HEK293 (cell line): ENCODE results near the gene RAB23.
A peak's percentile ranks its signal among the peaks of the same experiment; 100 is the strongest.

Source experiments
- CTCF ChIA-PET: fragments of 350-600 bp; formaldehyde crosslinking; extraction: SDS; loops from one replicate; lab custom pipeline; 2021; ENCODE audit warnings: antibody characterized with exemption; lab: Yijun Ruan, JAX
- POLR2A ChIA-PET: fragments of 300-600 bp; formaldehyde crosslinking; extraction: SDS; loops from one replicate; lab custom pipeline; 2020; ENCODE audit warnings: antibody characterized with exemption, inconsistent platforms; lab: Yijun Ruan, JAX
- H3K27ac ChIP-seq: fragments of 200-500 bp; sonication (Bioruptor generic); 2 replicates; pipeline ENCODE4 v1.5.1; 2014; ENCODE audit warnings: low read depth, low read length, control low read depth, inconsistent platforms; ENCODE audit errors: extremely low read depth
- H3K36me3 ChIP-seq, 2 experiments: fragments of 200-500 bp in 1 of 2; sonication (Bioruptor generic) in 1 of 2; 1 replicate in 1 of 2; 2 replicates in 1 of 2; pipeline ENCODE4 v1.5.1; 2014 to 2017; ENCODE audit warnings: inconsistent platforms in 2 of 2, low read length in 2 of 2; ENCODE audit not compliant: control insufficient read depth in 2 of 2, insufficient read depth in 1 of 2
- H3K4me1 ChIP-seq: fragments of 200-500 bp; sonication (Bioruptor generic); 2 replicates; pipeline ENCODE4 v1.5.1; 2014; ENCODE audit warnings: mild to moderate bottlenecking, low read length, inconsistent platforms; ENCODE audit not compliant: control insufficient read depth, insufficient read depth
- H3K4me3 ChIP-seq: 2 replicates; pipeline ENCODE4 v1.5.1; 2011; ENCODE audit warnings: low read depth, mild to moderate bottlenecking, control low read depth, low read length, moderate library complexity
- H3K9me3 ChIP-seq: fragments of 200-500 bp; sonication (Bioruptor generic); 2 replicates; pipeline ENCODE4 v1.5.1; 2014; ENCODE audit warnings: low read depth, low read length, inconsistent platforms; ENCODE audit not compliant: control insufficient read depth, insufficient read depth
- KLF9 ChIP-seq: fragments of 450-650 bp; formaldehyde crosslinking; IDR thresholded peaks from 2 replicates; pipeline ENCODE4 v1.5.1; 2016; ENCODE audit warnings: missing biosample characterization, missing genetic modification characterization, low read depth
- PRDM1 ChIP-seq: fragments of 450-650 bp; formaldehyde crosslinking; IDR thresholded peaks from 2 replicates; pipeline ENCODE4; 2016; ENCODE audit warnings: missing biosample characterization, missing genetic modification characterization
- SALL2 ChIP-seq: fragments of 450-650 bp; formaldehyde crosslinking; IDR thresholded peaks from 2 replicates; pipeline ENCODE4 v1.5.0; 2017; ENCODE audit warnings: missing biosample characterization, mild to moderate bottlenecking, missing genetic modification characterization, borderline replicate concordance
- SP2 ChIP-seq: fragments of 450-650 bp; formaldehyde crosslinking; IDR thresholded peaks from 2 replicates; pipeline ENCODE4 v1.5.1; 2016; ENCODE audit warnings: missing biosample characterization, missing genetic modification characterization
- ZEB2 ChIP-seq: fragments of 450-650 bp; formaldehyde crosslinking; IDR thresholded peaks from 2 replicates; pipeline ENCODE4 v1.5.1; 2016; ENCODE audit warnings: missing biosample characterization, missing genetic modification characterization
- ZNF121 ChIP-seq: fragments of 450-650 bp; formaldehyde crosslinking; IDR thresholded peaks from 2 replicates; pipeline ENCODE4 v1.5.1; 2016; ENCODE audit warnings: missing biosample characterization, missing genetic modification characterization
- ZNF140 ChIP-seq: fragments of 450-650 bp; formaldehyde crosslinking; IDR thresholded peaks from 2 replicates; pipeline ENCODE4 v1.5.1; 2016; ENCODE audit warnings: missing biosample characterization, missing genetic modification characterization
- ZNF184 ChIP-seq: fragments of 450-650 bp; IDR thresholded peaks from 2 replicates; pipeline ENCODE4 v1.5.1; 2018; ENCODE audit warnings: missing biosample characterization, mild to moderate bottlenecking, missing genetic modification characterization
- ZNF19 ChIP-seq: fragments of 450-650 bp; formaldehyde crosslinking; IDR thresholded peaks from 2 replicates; pipeline ENCODE4; 2016; ENCODE audit warnings: missing biosample characterization, missing genetic modification characterization, low read depth
- ZNF239 ChIP-seq: fragments of 450-650 bp; formaldehyde crosslinking; IDR thresholded peaks from 2 replicates; pipeline ENCODE4 v1.5.1; 2016; ENCODE audit warnings: missing biosample characterization, missing genetic modification characterization
- ZNF324 ChIP-seq: fragments of 450-650 bp; formaldehyde crosslinking; IDR thresholded peaks from 2 replicates; pipeline ENCODE4 v1.5.1; 2016; ENCODE audit warnings: missing biosample characterization, missing genetic modification characterization
- ZNF416 ChIP-seq: fragments of 450-650 bp; formaldehyde crosslinking; IDR thresholded peaks from 2 replicates; pipeline ENCODE4 v1.5.1; 2016; ENCODE audit warnings: missing biosample characterization, missing genetic modification characterization
- ZNF548 ChIP-seq: fragments of 450-650 bp; formaldehyde crosslinking; IDR thresholded peaks from 2 replicates; pipeline ENCODE4 v1.5.1; 2016; ENCODE audit warnings: missing biosample characterization, missing genetic modification characterization
- ZNF571 ChIP-seq: fragments of 450-650 bp; formaldehyde crosslinking; IDR thresholded peaks from 2 replicates; pipeline ENCODE4 v1.5.0; 2017; ENCODE audit warnings: missing biosample characterization, missing genetic modification characterization
- ZNF777 ChIP-seq: fragments of 450-650 bp; formaldehyde crosslinking; IDR thresholded peaks from 2 replicates; pipeline ENCODE4 v1.5.1; 2017; ENCODE audit warnings: missing biosample characterization, missing genetic modification characterization, borderline replicate concordance
- TF ChIP-seq, protein P1 (sequence below): fragments of 450-650 bp; formaldehyde crosslinking; IDR thresholded peaks from 2 replicates; pipeline ENCODE4 v1.5.1; 2017; ENCODE audit warnings: missing biosample characterization, missing genetic modification characterization
- TF ChIP-seq, protein P2 (sequence below): fragments of 450-650 bp; formaldehyde crosslinking; IDR thresholded peaks from 2 replicates; pipeline ENCODE4 v1.5.1; 2016; ENCODE audit warnings: missing biosample characterization, missing genetic modification characterization, low read depth
- TF ChIP-seq, protein P3 (sequence below): fragments of 450-650 bp; formaldehyde crosslinking; conservative IDR thresholded peaks from 2 replicates; pipeline ENCODE4 v1.5.1; 2016; ENCODE audit warnings: low read depth, missing biosample characterization, missing genetic modification characterization
- TF ChIP-seq, protein P4 (sequence below): fragments of 450-650 bp; formaldehyde crosslinking; IDR thresholded peaks from 2 replicates; pipeline ENCODE4 v1.5.1; 2016; ENCODE audit warnings: missing biosample characterization, missing genetic modification characterization
- TF ChIP-seq, protein P5 (sequence below): fragments of 450-650 bp; formaldehyde crosslinking; IDR thresholded peaks from 2 replicates; pipeline ENCODE4 v1.5.1; 2016; ENCODE audit warnings: missing biosample characterization, missing genetic modification characterization
- TF ChIP-seq, protein P6 (sequence below): fragments of 450-650 bp; formaldehyde crosslinking; IDR thresholded peaks from 2 replicates; pipeline ENCODE4 v1.5.1; 2016; ENCODE audit warnings: missing biosample characterization, missing genetic modification characterization
- TF ChIP-seq, protein P7 (sequence below): sonication (generic); formaldehyde crosslinking; IDR thresholded peaks from 2 replicates; pipeline ENCODE4 v1.8.1; 2022; ENCODE audit warnings: mild to moderate bottlenecking, moderate library complexity, missing genetic modification reagents

Gene RAB23

DNA sequence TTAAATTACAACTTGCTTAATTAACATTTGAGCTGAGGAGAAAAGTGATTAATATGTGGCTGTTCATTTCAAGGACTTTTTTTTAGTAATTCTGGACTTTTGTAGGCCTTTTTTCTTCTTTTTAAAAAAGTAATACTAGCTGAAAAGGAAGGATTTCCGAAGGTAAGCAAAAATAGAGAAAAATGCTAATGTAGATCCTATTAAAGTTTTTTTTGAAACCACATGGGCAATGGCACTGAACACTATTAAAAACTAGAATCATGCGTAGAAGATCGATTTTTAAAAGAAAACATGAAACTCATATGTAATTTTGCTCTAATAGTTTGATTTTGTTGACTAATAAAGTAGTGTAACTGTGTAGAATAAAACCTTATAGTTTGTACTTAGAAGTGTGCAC lies 47.6 kb downstream of the RAB23 start:
- POLR2A ChIA-PET = no interaction called here
- TF ChIP-seq ZNF184 (tag by site-specific recombination) = no peak
- TF ChIP-seq, protein P1, sequence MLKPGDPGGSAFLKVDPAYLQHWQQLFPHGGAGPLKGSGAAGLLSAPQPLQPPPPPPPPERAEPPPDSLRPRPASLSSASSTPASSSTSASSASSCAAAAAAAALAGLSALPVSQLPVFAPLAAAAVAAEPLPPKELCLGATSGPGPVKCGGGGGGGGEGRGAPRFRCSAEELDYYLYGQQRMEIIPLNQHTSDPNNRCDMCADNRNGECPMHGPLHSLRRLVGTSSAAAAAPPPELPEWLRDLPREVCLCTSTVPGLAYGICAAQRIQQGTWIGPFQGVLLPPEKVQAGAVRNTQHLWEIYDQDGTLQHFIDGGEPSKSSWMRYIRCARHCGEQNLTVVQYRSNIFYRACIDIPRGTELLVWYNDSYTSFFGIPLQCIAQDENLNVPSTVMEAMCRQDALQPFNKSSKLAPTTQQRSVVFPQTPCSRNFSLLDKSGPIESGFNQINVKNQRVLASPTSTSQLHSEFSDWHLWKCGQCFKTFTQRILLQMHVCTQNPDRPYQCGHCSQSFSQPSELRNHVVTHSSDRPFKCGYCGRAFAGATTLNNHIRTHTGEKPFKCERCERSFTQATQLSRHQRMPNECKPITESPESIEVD = peak; percentile 44; the same call in 1 of the 2 replicates
- H3K36me3 ChIP-seq = peaks cover 0 to 8% of the 10 kb centered on the region in 2 experiments; a peak in 1 of 3 replicates
- H3K27ac ChIP-seq = no peak overlapping the region
- no peaks in the 10 kb centered on the region for H3K9me3 ChIP-seq
- H3K4me3 ChIP-seq = no peak overlapping the region
- H3K4me1 ChIP-seq = peaks cover 14% of the 10 kb centered on the region; the same call in 1 of the 2 replicates
- CTCF ChIA-PET = interaction anchor here (0.6 kb wide), 1 partner anchor 271 kb away, joined by 3 read pairs; no protein-coding TSS in a partner anchor

DNA sequence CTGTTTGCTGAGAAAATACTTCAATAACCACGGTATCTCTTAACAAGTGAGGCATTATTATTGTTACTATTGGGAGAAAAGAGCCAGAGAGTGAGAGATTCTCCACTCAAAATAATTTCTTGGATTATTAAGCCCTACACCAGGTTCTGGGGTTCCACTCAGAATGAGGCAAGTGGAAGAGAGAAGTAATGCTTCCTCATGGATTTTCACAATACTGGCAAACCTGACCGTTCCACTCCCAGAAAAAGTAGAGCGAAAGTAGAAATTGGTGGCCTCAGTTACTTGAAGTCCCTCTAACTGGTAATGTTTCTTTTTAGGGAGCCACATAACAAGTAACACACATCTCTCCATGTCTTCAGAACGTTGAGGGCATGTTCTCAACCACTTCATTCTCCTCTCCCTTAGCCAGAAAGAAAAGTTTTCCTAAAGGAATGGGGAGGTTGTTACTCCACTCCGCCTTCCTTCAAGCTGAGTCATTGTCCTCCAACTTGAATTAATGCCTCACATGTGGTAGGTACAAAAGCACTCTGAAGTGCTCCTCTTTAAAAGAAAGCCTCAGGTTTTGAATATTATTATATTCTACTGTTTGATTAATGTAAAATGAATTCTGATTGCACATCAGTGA lies 48.1 kb downstream of the RAB23 start:
- Histone ChIP-seq H3K4me3 (peak overlapping the region; percentile 65), H3K9me3 (no peaks in the 10 kb centered on the region), H3K36me3 (peaks cover 0 to 5% of the 10 kb centered on the region in 2 experiments; a peak in 2 of 3 replicates), H3K27ac (peak overlapping the region; percentile 34; the same call in 1 of the 2 replicates), H3K4me1 (peaks cover 14% of the 10 kb centered on the region; the same call in 1 of the 2 replicates)
- CTCF ChIA-PET = interaction anchor here (0.6 kb wide), 1 partner anchor 271 kb away, joined by 3 read pairs; no protein-coding TSS in a partner anchor
- POLR2A ChIA-PET = no interaction called here
- TF ChIP-seq, protein P2, sequence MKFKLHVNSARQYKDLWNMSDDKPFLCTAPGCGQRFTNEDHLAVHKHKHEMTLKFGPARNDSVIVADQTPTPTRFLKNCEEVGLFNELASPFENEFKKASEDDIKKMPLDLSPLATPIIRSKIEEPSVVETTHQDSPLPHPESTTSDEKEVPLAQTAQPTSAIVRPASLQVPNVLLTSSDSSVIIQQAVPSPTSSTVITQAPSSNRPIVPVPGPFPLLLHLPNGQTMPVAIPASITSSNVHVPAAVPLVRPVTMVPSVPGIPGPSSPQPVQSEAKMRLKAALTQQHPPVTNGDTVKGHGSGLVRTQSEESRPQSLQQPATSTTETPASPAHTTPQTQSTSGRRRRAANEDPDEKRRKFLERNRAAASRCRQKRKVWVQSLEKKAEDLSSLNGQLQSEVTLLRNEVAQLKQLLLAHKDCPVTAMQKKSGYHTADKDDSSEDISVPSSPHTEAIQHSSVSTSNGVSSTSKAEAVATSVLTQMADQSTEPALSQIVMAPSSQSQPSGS (tag by site-specific recombination) = no peak
- TF ChIP-seq SALL2 (tag by site-specific recombination) (no peak), ZNF571 (tag by site-specific recombination) (no peak), ZNF416 (tag by site-specific recombination) (no peak), PRDM1 (tag by site-specific recombination) (peak; percentile 89), ZNF140 (no peak), ZNF777 (tag by site-specific recombination) (no peak), ZNF239 (tag by site-specific recombination) (no peak), ZNF324 (tag by site-specific recombination) (no peak), KLF9 (no peak), ZNF548 (no peak), SP2 (no peak), ZEB2 (tag by site-specific recombination) (peak; percentile 39; the same call in 1 of the 2 replicates), ZNF121 (tag by site-specific recombination) (no peak), ZNF19 (no peak)
- TF ChIP-seq, protein P3, sequence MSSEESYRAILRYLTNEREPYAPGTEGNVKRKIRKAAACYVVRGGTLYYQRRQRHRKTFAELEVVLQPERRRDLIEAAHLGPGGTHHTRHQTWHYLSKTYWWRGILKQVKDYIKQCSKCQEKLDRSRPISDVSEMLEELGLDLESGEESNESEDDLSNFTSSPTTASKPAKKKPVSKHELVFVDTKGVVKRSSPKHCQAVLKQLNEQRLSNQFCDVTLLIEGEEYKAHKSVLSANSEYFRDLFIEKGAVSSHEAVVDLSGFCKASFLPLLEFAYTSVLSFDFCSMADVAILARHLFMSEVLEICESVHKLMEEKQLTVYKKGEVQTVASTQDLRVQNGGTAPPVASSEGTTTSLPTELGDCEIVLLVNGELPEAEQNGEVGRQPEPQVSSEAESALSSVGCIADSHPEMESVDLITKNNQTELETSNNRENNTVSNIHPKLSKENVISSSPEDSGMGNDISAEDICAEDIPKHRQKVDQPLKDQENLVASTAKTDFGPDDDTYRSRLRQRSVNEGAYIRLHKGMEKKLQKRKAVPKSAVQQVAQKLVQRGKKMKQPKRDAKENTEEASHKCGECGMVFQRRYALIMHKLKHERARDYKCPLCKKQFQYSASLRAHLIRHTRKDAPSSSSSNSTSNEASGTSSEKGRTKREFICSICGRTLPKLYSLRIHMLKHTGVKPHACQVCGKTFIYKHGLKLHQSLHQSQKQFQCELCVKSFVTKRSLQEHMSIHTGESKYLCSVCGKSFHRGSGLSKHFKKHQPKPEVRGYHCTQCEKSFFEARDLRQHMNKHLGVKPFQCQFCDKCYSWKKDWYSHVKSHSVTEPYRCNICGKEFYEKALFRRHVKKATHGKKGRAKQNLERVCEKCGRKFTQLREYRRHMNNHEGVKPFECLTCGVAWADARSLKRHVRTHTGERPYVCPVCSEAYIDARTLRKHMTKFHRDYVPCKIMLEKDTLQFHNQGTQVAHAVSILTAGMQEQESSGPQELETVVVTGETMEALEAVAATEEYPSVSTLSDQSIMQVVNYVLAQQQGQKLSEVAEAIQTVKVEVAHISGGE (tag by site-specific recombination) = peak; percentile 50
- TF ChIP-seq, protein P4, sequence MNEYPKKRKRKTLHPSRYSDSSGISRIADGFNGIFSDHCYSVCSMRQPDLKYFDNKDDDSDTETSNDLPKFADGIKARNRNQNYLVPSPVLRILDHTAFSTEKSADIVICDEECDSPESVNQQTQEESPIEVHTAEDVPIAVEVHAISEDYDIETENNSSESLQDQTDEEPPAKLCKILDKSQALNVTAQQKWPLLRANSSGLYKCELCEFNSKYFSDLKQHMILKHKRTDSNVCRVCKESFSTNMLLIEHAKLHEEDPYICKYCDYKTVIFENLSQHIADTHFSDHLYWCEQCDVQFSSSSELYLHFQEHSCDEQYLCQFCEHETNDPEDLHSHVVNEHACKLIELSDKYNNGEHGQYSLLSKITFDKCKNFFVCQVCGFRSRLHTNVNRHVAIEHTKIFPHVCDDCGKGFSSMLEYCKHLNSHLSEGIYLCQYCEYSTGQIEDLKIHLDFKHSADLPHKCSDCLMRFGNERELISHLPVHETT = no peak
- TF ChIP-seq, protein P5, sequence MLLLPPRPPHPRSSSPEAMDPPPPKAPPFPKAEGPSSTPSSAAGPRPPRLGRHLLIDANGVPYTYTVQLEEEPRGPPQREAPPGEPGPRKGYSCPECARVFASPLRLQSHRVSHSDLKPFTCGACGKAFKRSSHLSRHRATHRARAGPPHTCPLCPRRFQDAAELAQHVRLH = no peak
- TF ChIP-seq, protein P6, sequence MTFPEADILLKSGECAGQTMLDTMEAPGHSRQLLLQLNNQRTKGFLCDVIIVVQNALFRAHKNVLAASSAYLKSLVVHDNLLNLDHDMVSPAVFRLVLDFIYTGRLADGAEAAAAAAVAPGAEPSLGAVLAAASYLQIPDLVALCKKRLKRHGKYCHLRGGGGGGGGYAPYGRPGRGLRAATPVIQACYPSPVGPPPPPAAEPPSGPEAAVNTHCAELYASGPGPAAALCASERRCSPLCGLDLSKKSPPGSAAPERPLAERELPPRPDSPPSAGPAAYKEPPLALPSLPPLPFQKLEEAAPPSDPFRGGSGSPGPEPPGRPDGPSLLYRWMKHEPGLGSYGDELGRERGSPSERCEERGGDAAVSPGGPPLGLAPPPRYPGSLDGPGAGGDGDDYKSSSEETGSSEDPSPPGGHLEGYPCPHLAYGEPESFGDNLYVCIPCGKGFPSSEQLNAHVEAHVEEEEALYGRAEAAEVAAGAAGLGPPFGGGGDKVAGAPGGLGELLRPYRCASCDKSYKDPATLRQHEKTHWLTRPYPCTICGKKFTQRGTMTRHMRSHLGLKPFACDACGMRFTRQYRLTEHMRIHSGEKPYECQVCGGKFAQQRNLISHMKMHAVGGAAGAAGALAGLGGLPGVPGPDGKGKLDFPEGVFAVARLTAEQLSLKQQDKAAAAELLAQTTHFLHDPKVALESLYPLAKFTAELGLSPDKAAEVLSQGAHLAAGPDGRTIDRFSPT (tag by site-specific recombination) = no peak
- TF ChIP-seq, protein P7, sequence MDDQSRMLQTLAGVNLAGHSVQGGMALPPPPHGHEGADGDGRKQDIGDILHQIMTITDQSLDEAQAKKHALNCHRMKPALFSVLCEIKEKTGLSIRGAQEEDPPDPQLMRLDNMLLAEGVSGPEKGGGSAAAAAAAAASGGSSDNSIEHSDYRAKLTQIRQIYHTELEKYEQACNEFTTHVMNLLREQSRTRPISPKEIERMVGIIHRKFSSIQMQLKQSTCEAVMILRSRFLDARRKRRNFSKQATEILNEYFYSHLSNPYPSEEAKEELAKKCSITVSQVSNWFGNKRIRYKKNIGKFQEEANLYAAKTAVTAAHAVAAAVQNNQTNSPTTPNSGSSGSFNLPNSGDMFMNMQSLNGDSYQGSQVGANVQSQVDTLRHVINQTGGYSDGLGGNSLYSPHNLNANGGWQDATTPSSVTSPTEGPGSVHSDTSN (CRISPR knock-in tag) = no peak
